Raji (cell line): ENCODE measurements around the gene ABCC8.

Experiments used
- POLR2A ChIP-seq: IDR thresholded peaks from 2 replicates; pipeline ENCODE4 v1.6.1; 2011; ENCODE audit warnings: low read depth, low read length, control low read depth; ENCODE audit not compliant: insufficient read depth

The ABCC8 gene

DNA sequence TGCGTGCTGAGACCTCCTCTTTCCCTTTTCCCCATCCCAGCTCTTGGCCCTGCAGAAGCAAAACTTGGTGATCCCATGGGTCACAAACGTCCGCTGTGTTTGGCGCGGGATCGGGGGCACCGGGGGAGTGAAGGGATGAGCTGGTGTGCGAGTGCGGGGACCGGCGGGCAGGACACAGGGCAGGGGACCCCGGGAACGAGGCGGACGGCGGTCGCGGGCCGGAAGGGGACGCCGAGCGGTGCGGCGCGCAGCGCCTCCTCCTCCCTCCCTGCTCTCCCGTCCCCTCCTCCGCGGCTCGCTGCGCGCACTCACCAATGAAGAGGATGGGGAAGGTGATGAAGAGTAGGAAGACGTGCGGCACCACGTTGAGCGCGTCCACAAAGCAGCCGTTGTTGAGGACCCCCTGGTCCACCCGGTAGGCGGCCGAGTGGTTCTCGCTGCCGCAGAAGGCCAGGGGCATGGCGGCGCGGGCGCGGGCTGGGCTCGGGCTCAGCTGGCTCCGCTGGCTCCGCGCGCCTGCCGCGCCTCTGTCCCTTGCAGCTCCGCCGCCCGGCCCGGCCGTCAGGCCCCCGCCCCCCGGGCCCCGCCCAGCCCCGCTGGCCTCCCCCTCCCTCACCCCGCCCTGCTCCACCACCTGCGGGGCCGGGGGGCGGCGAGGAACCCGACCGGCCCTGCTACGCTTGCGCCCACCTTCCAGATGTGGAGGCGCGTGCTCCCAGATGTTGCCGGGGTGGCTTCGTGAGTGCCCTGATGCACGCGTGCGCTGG lies at the start of gene ABCC8:
Gene ABCC8 (minus strand): TSS at position 529 of the 767 bp plus-strand sequence. CDS start 69 bp downstream, at position 460.
- no peak for TF ChIP-seq POLR2A

DNA sequence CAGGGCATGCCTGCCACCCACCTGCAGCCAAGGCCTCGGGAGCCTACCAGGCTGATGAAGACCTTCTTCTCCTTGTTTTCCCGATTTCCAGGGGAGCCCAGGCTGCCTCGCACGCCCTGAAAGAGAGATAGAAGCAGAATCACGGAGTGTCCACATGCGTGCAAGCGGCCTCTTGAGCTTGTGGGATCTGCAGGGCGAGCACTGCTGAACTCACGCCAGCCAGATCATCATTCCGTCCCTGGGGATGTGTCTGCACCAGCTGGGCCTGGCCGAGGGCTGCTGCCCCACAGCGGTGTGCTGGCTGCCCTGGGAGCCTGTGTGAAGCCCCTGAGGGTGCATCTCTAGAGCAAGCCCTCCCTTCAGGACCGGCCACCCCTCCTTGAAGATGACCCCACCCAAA lies 49.7 kb upstream of the ABCC8 start:
- TF ChIP-seq POLR2A = no peak

DNA sequence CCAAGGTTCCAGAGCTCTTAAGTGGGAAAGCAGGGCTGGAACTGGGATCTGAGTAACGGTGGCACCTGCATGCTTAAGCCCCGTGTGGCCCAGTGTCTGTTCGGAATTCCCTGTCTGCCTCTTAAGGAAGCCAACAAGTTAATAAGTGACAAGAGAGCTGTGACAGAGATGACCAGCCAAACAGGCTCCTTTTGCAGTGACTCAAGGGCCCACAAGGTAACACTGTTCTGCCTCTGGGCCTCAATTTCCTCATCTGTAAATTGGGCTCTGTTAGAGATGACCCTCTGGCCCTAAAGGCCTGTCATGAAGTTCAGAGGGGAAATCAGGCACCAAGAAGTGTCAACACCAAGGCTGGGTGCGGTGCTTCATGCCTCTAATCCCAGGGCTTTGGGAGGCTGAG lies 48.9 kb upstream of the ABCC8 start:
- no peak for TF ChIP-seq POLR2A

DNA sequence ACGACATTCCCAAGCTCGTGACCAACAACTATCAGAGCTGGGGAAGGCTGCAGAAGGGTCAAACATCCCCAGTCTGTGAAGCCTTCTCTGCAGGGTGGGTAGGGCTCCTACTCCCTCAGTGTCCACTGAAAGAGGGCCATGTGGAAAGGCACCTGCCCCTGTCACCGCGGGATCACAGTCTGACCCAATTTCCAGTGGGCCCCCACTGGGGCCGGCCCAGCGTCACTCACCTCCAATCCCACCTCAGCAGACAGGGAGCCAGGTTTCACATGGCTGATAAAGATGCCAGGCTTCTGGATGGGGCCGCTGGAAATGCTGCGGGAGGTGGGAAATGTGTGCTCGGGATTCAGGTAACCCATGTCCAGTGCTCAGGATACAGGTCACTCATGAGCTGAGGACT lies 47.6 kb upstream of the ABCC8 start:
- no peak for TF ChIP-seq POLR2A

DNA sequence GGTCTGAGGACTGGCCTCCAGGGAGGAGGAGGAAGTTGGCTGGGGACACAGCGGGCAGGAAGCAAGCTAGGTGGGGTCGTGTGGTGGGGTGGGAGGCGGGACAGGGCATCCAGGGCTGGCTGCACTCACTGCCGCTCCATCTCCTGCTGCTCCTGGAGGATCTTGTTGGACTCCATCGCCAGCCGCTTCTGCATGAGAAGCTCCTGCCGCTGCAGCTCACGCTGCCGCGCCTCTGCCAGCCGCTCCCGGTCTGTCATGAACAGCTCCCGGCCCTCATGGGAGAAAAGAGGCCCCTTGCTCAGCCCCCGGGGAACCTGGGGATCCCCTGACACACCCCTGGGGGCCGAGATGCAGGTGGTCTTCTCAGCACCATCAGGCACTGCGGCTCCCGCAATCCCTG lies 46.0 kb upstream of the ABCC8 start:
- no peak for TF ChIP-seq POLR2A

DNA sequence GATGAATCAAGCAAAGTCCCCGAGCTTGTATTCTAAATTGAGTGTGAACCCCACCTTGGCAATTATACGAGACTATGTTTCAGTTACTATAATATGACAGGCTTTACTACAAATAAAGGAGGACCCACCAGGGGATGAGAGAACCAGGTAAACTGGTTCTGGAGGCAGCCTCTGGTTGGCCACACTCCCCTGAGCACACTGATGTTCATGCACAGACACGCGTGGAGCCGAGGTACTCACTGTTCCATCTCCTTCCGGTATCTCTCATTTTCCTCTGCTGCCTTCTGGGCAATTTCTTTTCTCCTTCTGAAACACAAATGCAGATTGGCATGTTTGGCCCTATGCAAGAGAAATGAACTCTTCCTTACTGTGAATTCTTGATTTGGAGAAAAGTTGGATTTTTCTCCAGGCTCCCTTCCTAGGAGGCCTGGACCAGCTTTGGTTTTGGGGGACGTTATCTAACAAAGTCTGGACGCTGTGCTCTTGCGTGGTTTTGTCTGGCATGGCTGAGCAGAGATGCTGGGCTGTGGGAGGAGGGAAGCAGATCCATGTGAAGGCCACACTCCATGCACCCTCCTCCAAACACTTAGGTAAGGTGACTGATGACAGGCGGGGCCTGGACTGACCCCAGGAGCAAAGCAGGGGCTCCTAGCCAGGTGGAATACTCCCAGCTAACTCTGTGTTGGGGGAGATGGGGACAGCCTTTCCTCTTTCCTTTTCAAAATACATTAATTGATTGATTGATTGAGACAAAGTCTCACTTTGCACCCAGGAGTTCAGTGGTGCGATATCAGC lies 44.7 kb upstream of the ABCC8 start:
- TF ChIP-seq POLR2A = no peak

DNA sequence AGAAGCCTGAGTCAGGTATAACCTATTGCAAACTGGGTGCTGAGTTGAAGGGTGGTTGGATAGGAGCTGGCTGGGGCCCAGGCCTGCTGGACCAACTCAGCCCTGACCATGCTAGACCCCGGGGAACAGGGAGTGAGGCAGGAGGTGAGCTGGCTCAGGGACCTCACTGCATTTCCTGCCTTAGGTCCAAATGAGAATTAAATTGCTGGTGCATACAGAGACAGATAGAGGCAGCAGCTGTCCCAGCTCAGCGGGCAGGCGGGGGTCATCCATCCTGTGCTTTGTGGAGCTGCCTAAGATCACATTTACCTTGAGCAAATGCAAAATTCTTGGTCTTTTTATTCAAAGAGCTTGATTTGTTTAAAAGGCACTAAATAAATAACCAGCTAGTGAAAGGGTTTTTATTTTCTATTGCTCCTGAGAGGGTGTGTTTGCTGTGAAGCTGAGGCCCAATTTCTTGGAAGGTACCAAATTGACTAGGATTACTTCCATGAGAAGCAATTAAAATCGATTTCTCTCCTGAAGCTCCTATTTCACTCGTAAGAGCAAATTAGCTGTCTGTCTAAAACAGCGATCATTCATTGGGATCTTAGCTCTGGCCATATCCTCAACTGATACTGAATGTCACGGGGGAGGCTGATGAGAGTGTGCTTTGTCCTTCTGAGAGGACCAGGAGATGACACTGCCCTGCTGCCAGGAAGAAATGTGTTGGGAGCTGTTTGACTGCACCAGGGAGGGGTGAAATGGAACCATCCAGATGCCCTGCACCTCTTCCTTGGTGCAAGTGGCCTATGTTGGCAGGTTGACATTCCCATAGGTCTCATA lies 42.6 kb upstream of the ABCC8 start:
- TF ChIP-seq POLR2A = no peak

DNA sequence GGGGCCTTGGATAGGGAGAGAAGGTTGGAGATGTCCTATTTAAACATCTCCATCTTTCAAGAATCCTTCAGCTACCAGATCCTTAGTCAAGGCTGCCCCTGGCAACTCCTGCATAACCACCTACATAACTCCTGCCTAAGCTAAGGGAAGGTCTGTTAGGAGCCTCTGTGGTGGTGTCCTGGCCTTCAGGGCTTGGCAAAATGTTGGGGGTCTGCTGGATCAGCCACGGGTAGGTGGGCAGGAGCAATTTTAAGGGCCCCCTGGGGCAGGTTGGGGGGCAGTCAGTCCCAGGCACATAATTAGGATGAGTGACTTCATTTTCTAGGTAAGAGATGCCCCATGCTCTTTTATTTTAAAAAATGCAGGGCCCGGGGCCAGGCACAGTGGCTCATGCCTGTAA lies 41.7 kb upstream of the ABCC8 start:
- TF ChIP-seq POLR2A = no peak

DNA sequence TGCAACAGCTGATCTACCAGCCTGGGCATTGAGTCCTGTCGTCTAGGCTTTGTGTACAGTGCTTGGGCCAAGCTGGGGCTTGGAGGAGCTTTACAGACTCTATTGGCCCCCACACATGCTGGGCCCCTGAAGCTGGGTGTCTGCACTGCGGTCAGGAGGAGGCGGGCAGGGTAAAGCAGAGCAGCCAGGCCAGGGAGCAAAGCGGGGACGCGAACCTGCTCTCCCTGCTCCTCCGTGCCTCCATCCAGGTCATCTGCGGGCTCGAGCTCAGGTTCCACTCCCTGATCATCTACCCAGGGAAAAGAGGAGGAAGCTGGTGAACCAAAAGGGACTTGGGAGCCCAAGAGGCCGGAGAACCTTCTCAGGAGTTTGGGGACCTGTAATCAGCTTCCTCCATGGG lies 40.5 kb upstream of the ABCC8 start:
- TF ChIP-seq POLR2A = no peak

DNA sequence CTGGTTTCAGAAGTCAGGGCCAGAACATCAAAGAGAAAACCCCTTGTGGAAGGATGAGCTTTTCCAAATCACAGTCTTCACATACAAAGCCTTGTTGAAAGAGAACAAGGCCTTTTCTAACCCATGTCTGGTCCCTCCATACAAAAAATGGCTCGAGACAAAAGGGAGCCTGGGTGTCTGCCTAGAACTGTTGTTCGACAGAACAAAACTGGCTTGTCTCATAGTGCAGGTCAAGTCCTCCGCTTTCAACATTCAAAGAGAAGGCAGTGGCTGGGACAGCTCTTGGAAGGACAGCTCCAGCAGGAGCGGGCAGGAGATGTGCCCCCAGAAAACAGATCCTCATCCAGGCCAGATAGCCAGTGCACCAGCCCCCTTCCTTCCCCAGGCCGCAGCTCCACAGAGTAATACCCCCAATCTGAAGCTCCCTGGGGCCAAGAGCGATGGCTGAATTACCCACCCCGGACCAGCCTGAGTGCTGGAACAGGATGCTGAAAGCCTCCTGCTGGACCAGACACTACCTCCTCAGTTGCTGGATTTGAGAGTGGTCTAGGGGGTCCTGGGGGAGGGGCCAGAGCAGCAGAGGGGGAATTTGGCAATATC lies 40.0 kb upstream of the ABCC8 start:
- TF ChIP-seq POLR2A = no peak

DNA sequence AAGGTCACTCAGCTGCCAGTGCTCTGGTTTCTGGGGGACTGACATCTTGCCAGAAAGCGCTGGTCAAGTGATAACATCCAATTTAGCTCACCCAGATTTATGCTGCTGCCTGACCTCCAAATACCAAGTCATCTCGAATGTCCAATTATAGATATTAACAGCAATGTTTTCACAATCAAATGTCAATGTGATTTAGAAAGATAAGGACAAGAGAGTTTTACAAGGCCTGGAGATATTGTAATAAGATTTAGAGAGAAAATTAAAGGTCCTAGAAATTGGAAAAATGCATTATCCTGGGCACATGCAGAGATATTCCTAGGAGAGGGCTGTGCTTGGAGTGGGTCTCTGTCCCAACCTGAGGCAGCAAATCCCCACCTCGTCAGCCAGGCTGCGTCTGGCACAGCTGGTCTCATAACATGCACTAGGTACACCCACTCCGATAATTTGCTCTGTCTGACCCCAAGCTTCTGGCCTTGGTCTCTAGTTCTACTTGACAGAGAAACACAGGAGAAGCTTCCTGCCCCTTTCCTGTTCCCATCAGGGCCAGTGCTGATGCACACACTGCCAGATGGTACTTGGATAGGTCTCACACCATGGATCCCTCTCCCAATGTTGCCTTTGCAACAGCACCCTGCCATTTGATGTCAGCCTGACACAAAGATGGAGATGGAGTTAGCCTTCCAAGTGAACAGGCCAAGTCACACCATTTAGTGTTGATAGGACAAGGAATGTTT lies 39.0 kb upstream of the ABCC8 start:
- no peak for TF ChIP-seq POLR2A

DNA sequence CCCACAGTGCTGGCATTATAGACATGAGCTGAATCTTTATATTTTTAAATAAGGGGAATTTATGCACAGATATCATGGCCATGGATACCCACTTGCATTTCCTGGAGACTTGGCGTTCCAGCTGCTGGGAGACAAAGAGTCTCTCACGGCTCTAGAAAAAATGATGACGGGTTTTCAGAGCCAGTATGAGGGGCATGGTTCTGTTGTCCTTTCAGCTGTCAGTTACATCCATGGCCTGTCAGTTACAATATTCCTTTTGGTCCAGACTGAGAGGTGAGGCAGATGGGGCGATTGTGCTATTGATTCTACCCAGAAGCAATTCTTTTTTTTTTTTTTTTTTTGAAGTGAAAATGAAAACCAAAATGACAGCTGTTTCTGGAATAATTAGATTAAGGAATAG lies 37.8 kb upstream of the ABCC8 start:
- no peak for TF ChIP-seq POLR2A

DNA sequence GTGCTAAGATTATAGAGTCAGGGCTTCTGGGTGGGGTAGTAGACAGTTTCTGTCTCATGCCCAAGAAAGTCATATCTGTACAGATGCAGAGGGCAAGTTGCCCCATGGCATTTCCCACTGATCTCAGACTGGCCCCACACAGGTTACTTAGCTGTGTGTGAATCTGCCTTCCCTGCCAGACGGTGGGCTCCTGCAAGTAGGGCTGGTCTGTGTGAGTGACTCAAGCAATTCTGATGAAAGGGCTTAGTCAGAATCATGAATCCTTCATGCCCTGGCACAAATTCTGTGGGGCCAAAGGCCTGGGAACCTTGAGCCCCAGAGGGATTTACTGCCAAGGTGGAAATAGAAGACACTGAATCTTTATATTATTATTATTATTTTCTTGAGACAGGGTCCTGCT lies 37.2 kb upstream of the ABCC8 start:
- TF ChIP-seq POLR2A = no peak

DNA sequence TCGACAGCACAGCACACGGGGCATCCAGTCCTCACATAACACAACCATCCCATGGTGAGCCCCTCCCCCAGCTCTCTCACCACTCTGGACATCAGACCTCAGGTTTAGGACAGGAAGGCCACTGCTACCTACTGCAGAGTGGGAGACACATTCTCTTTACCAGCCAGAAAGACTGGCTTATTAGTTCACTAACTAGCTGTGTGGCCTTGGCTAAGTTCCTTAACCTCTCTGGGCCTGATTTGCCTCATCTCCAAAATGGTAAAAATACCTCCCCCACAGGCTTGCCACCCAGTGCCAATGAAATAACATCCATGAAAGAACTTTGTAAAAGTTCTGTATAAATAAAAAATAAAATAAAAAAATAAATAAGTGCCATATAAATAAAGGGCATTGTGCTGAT lies 35.5 kb upstream of the ABCC8 start:
- TF ChIP-seq POLR2A = no peak
